Osteoblast (primary cell): ENCODE measurements around the gene CYB5A. TPM values are rescaled to one million over a fixed set of nuclear protein-coding genes. Genes with fewer than 3 reads are reported as not detected.
"Not testable (repeated sequence)": the region's sequence is repeated elsewhere in the genome, so short reads cannot be mapped to it uniquely, and the experiment has no call there.

Source experiments
- DNase-seq: peaks from one replicate; pipeline ENCODE4 v3.0.0; 2011; ENCODE audit warnings: low spot score, mixed read lengths; ENCODE audit not compliant: insufficient read length; ENCODE audit errors: missing footprints
- H2AFZ ChIP-seq: 2 replicates; pipeline ENCODE4 v1.6.0; 2011; ENCODE audit warnings: mild to moderate bottlenecking, low read length
- H3K27ac ChIP-seq: 2 replicates; pipeline ENCODE4 v1.5.1; 2011; ENCODE audit warnings: mild to moderate bottlenecking, low read depth, low read length, moderate library complexity
- H3K27me3 ChIP-seq: 2 replicates; pipeline ENCODE4 v1.6.0; 2012; ENCODE audit warnings: mild to moderate bottlenecking, control low read depth, inconsistent platforms, low read length, moderate library complexity; ENCODE audit not compliant: insufficient read depth
- H3K36me3 ChIP-seq: 2 replicates; pipeline ENCODE4 v1.5.1; 2011; ENCODE audit warnings: mild to moderate bottlenecking, low read length, control low read depth, moderate library complexity; ENCODE audit not compliant: insufficient read depth
- H3K4me1 ChIP-seq: 2 replicates; pipeline ENCODE4 v1.5.1; 2011; ENCODE audit warnings: mild to moderate bottlenecking, low read length, control low read depth, moderate library complexity; ENCODE audit not compliant: insufficient read depth
- H3K4me2 ChIP-seq: 2 replicates; pipeline ENCODE4 v1.6.0; 2011; ENCODE audit warnings: mild to moderate bottlenecking, low read length; ENCODE audit not compliant: insufficient read depth
- H3K4me3 ChIP-seq: fragments of 200-600 bp; sonication (generic); 3 replicates; pipeline ENCODE4 v1.5.1; 2012; ENCODE audit warnings: mild to moderate bottlenecking, low read length, inconsistent platforms; ENCODE audit not compliant: insufficient read depth
- H3K79me2 ChIP-seq: 2 replicates; pipeline ENCODE4 v1.6.0; 2012; ENCODE audit warnings: mild to moderate bottlenecking, low read length, control low read depth, inconsistent platforms; ENCODE audit not compliant: insufficient read depth
- H3K9me3 ChIP-seq: 2 replicates; pipeline ENCODE4 v1.5.1; 2011; ENCODE audit warnings: low read depth, low read length, control low read depth
- H4K20me1 ChIP-seq: 2 replicates; pipeline ENCODE4 v1.6.0; 2012; ENCODE audit warnings: mild to moderate bottlenecking, low read length, control low read depth; ENCODE audit not compliant: insufficient read depth
- total RNA-seq: library from RNA; depleted of rRNA; stranded (reverse); fragments of >200 nt; gene quantifications from 2 replicates; pipeline ENCODE4 v1.2.3, GENCODE V29; 2012
- TF ChIP-seq, protein P1 (sequence below): IDR thresholded peaks from 2 replicates; pipeline ENCODE4 v1.5.1; 2011; ENCODE audit warnings: mild to moderate bottlenecking, low read depth, low read length, moderate library complexity; ENCODE audit errors: extremely low read depth

CYB5A gene
- total RNA-seq, 1 donor: 55.4 TPM

DNA sequence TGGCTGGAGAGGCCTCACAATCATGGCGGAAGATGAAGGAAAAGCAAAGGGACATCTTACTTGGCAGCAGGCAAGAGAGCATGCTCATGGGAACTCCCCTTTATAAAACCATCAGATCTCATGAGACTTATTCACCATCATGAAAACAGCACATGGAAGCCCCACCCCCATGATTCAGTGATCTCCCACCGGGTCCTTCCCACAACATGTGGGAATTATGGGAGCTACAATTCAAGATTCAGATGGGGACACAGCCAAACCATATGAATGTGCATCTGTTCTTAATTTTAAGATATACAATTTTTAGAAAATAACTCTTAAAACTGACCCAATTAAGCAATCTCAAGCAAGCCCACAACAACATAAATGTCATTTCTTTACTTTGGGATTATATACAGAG is 36.4 kb upstream of the CYB5A start:
- TF ChIP-seq, protein P1, sequence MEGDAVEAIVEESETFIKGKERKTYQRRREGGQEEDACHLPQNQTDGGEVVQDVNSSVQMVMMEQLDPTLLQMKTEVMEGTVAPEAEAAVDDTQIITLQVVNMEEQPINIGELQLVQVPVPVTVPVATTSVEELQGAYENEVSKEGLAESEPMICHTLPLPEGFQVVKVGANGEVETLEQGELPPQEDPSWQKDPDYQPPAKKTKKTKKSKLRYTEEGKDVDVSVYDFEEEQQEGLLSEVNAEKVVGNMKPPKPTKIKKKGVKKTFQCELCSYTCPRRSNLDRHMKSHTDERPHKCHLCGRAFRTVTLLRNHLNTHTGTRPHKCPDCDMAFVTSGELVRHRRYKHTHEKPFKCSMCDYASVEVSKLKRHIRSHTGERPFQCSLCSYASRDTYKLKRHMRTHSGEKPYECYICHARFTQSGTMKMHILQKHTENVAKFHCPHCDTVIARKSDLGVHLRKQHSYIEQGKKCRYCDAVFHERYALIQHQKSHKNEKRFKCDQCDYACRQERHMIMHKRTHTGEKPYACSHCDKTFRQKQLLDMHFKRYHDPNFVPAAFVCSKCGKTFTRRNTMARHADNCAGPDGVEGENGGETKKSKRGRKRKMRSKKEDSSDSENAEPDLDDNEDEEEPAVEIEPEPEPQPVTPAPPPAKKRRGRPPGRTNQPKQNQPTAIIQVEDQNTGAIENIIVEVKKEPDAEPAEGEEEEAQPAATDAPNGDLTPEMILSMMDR: no peak
- Histone ChIP-seq H3K27ac (no peak overlapping the region), H3K36me3 (no peaks in the 10 kb centered on the region), H3K4me3 (no peak overlapping the region), H3K4me1 (no peaks in the 10 kb centered on the region), H3K27me3 (peaks cover 3% of the 10 kb centered on the region), H3K9me3 (no peaks in the 10 kb centered on the region), H4K20me1 (no peaks in the 10 kb centered on the region), H3K79me2 (no peaks in the 10 kb centered on the region), H2AFZ (no peak overlapping the region), H3K4me2 (no peak overlapping the region)
- DNase-seq: no peak

DNA sequence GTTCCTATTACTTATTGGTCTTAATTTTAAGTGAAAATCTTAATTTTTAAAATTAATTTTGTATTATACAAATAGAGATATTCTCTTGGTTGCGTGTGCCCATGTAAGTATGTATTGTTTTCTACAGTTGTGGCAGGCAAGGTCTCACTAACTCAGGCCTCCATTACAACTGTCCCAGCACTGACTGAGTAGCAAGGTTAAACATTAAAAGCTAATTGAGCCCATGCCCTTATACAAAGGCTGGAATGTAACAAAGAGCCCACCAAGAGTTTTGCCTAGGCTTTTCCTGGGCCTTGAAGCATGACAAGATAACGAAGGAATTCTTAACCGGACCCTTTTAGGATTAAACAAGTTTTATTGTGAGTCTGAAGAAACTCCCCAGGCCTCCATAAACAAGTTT is 35.0 kb upstream of the CYB5A start:
- H3K36me3 ChIP-seq, H3K4me1 ChIP-seq, H3K4me3 ChIP-seq, H3K79me2 ChIP-seq, H3K4me2 ChIP-seq, H3K27me3 ChIP-seq, H3K9me3 ChIP-seq, H2AFZ ChIP-seq, DNase-seq, H3K27ac ChIP-seq, H4K20me1 ChIP-seq: not testable (repeated sequence)

DNA sequence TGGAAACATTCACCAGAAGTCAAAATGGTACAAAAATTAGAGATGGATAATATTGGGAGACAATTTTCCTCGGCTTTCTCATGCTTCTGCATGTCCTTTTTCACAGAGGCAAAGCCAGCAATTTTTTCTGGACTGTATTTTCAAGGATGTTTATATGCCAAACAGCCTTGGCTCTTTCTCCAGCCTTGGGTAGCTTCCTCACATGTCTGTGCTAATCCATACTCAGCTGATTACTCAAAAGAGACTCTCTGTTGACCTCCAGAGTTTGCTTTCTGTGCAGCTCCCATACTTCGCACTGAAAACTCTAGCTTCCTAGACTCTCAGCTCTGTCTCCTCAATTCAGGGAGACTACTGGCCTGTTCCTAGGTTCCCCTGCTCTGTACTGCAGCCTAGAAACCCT is 34.5 kb upstream of the CYB5A start:
- H2AFZ ChIP-seq: no peak overlapping the region
- H3K4me3 ChIP-seq: no peak overlapping the region
- no peak for DNase-seq
- H3K27me3 ChIP-seq: peaks cover 3% of the 10 kb centered on the region
- no peaks in the 10 kb centered on the region for H4K20me1 ChIP-seq
- no peak overlapping the region for H3K27ac ChIP-seq
- no peaks in the 10 kb centered on the region for H3K79me2 ChIP-seq
- H3K4me1 ChIP-seq: no peaks in the 10 kb centered on the region
- H3K36me3 ChIP-seq: no peaks in the 10 kb centered on the region
- TF ChIP-seq, protein P1: no peak
- H3K4me2 ChIP-seq: no peak overlapping the region
- no peaks in the 10 kb centered on the region for H3K9me3 ChIP-seq

DNA sequence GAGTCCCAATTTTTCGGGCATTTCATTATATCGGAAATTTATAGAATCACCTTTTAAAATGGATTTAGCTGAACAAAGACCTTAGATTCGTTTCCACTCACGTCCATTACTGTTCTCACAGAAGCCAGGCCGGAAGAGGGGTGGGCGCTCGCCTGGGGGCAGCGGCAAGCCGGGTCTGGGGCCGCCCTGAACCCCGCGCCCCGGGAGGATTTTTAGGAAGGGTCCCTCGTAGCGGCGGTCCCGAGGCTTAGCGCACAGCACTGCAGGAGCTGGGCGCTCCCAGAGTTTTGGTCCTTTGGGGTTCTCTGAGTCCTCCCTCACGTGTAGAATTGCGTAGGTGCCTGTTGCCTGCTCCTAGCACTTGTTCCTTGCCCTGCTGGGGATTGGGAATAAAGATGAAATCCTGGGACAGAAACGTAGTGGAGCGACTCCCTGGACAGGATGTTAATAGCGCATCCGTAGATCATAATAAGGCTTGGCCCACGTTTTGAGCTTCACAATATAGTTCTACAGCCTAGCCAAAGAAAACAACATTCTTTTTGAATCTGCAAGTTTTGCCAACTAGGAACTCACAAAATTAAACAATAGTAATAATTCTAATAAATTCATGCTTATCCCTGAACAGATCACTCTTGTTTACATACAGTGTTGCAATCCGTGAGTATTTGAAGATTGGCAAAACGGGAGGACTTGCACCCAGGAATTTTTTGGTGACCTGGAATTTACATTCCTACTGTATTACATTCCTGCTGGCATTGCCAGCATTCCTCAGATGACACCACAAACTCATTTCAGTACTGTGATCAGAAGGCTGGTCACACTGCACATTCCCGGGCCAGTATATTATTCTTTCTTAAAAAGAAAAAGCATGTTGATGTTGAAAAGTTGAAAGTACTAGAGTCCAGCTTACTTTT is 24.8 kb upstream of the CYB5A start:
- Histone ChIP-seq H2AFZ (no peak overlapping the region), H3K36me3 (no peaks in the 10 kb centered on the region), H3K27me3 (peaks cover 3% of the 10 kb centered on the region), H3K4me3 (no peak overlapping the region), H3K9me3 (no peaks in the 10 kb centered on the region), H3K4me1 (peaks cover 8% of the 10 kb centered on the region), H3K4me2 (peak overlapping the region; percentile 16), H3K27ac (no peak overlapping the region), H3K79me2 (no peaks in the 10 kb centered on the region), H4K20me1 (no peaks in the 10 kb centered on the region)
- TF ChIP-seq, protein P1: no peak
- peak; percentile 91 for DNase-seq
